Activated naive CD8-positive, alpha-beta T cell treated with anti-CD3 and anti-CD28 coated beads, Interleukin-2, amount 10 ng/mL, durations not matched to agents 7 days and 5 days (primary cell): ENCODE measurements around the gene ZNF337. TPM values are rescaled to one million over a fixed set of nuclear protein-coding genes. Genes with fewer than 3 reads are reported as not detected.
A peak's percentile ranks its signal among the peaks of the same experiment; 100 is the strongest.

ENCODE experiments used
- ATAC-seq: fragments of 150-1000 bp; cut with Tn5 transposase; one replicate; pipeline ENCODE4 v1.10.0; 2021; ENCODE audit warnings: low read depth, moderate library complexity
- POLR2A ChIA-PET: fragments of 350-600 bp; sonication (Branson Sonifier 250); formaldehyde crosslinking; loops from one replicate; lab custom pipeline; 2021; ENCODE audit warnings: antibody characterized with exemption; lab: Charles Lee
- DNase-seq: peaks from one replicate; pipeline ENCODE4 v3.0.0; 2021
- H3K27ac Mint-ChIP-seq: one replicate; pipeline ENCODE4 v1.8.0; 2022; ENCODE audit warnings: mild to moderate bottlenecking, mixed read lengths
- H3K27me3 Mint-ChIP-seq: one replicate; pipeline ENCODE4 v1.8.0; 2022; ENCODE audit warnings: mild to moderate bottlenecking, moderate library complexity, mixed read lengths
- H3K36me3 Mint-ChIP-seq: one replicate; pipeline ENCODE4 v1.8.0; 2021; ENCODE audit warnings: mild to moderate bottlenecking, mixed read lengths
- H3K4me1 Mint-ChIP-seq: one replicate; pipeline ENCODE4 v1.8.0; 2021; ENCODE audit warnings: mixed read lengths
- H3K4me3 Mint-ChIP-seq: one replicate; pipeline ENCODE4 v1.8.0; 2022; ENCODE audit warnings: mild to moderate bottlenecking, moderate library complexity, mixed read lengths
- H3K9me3 Mint-ChIP-seq: one replicate; pipeline ENCODE4 v1.8.0; 2021; ENCODE audit warnings: mixed read lengths
- total RNA-seq, 2 experiments: library from RNA; stranded (reverse); gene quantifications; one replicate each; pipeline ENCODE4 v1.2.3, GENCODE V29; 2021

ZNF337 gene
- 10 to 100 TPM; 25.3 to 26.6 TPM for total RNA-seq

DNA sequence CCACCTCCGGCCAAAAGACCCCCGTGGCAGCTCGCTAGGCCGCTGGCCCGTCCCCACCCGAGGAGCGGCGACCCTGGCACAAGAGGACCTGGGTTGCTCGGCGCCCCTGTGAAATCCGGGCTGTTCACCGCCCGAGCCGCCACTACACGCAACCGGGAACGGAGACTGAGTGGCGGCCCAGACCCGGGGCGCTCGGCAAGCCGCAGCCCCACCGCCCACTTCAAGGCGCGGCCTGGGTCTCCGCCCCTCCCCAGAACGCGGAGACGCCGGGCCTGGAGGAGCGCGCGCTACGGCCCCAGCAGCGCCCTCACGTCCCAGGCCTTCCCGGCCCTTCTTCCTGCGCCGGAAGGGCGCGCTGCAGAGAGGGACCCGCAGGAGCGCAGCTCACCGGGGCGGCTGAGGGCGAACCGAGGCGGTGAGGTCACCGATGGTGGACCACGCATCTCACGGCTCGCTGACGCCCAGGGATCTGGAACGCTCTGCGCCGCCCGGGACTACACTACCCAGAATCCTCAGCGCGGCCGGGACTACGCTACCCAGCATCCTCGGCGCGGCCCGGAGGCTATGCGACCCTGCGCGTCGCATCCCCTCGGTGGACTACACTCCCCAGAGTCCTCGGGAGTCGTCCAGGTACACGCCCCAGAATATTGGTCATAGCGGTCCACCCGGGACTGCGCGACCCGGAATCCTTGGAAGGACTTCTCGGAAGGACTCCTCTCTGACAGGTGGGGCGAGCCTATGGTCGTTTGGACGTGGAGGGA is at the start of gene ZNF337:
Gene ZNF337 (minus strand): TSS at position 483 of the 761 bp plus-strand sequence. CDS start 10,436 bp downstream, outside the sequence.
- peaks cover 8% of the 10 kb centered on the region for H3K9me3 Mint-ChIP-seq
- POLR2A ChIA-PET = no interaction called here
- DNase-seq (peak; percentile 95), ATAC-seq (peak; percentile 97)
- H3K4me1 Mint-ChIP-seq = peaks cover 30% of the 10 kb centered on the region
- peak within 1 kb of the TSS; percentile 85 for H3K27ac Mint-ChIP-seq
- peaks cover 31% of the 10 kb centered on the region for H3K36me3 Mint-ChIP-seq
- no peaks in the 10 kb centered on the region for H3K27me3 Mint-ChIP-seq
- H3K4me3 Mint-ChIP-seq = peak within 1 kb of the TSS; percentile 93

DNA sequence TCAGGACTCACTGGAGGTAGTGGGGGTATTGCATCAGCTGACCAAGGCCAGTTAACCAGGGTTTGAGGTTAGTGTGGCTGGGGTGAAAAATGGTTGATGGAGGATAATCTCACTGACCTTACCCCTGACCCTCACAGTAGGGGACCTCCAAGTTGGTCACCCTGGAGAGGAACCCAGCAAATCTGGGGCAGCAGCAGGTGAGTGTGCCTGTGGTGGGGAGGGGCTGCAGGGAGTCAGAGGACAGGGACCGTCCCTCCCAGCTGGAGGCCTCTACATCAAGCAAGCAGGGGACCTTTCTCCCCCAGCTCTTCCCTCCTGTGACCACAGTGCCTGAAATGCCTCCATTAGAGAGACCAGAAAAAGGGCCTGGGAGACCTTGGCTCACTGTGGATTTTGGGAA is 49.1 kb upstream of the ZNF337 start:
- POLR2A ChIA-PET = no interaction called here
- no peak overlapping the region for H3K4me3 Mint-ChIP-seq
- no peak for ATAC-seq
- H3K27ac Mint-ChIP-seq = no peak overlapping the region
- H3K36me3 Mint-ChIP-seq = no peaks in the 10 kb centered on the region
- peaks cover 5% of the 10 kb centered on the region for H3K4me1 Mint-ChIP-seq
- no peak for DNase-seq
- peaks cover 4% of the 10 kb centered on the region for H3K9me3 Mint-ChIP-seq
- H3K27me3 Mint-ChIP-seq = no peaks in the 10 kb centered on the region

DNA sequence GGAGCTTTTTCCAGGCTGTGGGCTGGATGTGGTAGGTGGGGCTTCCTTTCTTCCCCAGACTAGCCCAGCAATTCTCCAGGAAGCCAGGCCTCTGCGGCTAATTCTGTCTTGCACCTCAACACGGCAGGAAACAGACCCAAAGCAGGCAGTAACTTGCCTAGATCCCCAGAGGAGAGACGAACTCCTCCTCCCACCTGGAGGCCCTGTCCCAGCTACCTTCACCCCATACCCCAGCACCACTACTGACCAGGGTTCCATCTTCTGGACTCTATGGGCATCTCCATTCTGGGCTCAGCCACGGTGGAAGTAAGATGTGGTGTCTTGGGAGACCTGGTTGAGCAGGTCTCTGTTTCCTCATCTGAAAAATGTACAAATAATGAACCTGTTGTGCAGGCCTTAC is 48.4 kb upstream of the ZNF337 start:
- Mint-ChIP-seq H3K36me3 (peaks cover 3% of the 10 kb centered on the region), H3K4me1 (peaks cover 9% of the 10 kb centered on the region), H3K4me3 (no peak overlapping the region), H3K27me3 (no peaks in the 10 kb centered on the region), H3K27ac (no peak overlapping the region), H3K9me3 (peaks cover 4% of the 10 kb centered on the region)
- no peak for DNase-seq
- POLR2A ChIA-PET = no interaction called here
- no peak for ATAC-seq

DNA sequence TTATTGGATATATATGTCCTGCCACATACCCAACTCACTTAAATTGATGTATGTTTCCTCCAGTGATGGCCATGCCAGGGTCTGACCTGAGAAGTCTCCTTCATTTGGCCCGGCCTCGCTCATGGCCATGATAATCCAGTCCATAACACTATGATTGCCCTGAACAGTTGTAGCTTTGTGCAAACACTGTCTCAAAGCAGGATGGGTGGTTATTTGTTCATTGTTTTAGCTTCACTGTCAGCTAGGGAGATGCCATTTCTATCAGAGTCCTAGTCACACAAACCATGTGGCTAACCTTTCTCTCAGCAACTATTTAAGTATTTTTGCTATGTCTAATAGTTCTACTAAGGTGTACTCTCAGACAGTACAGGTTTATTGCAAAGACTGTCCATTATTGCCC is 47.6 kb upstream of the ZNF337 start:
- H3K4me1 Mint-ChIP-seq = peaks cover 16% of the 10 kb centered on the region
- no peak for DNase-seq
- POLR2A ChIA-PET = no interaction called here

DNA sequence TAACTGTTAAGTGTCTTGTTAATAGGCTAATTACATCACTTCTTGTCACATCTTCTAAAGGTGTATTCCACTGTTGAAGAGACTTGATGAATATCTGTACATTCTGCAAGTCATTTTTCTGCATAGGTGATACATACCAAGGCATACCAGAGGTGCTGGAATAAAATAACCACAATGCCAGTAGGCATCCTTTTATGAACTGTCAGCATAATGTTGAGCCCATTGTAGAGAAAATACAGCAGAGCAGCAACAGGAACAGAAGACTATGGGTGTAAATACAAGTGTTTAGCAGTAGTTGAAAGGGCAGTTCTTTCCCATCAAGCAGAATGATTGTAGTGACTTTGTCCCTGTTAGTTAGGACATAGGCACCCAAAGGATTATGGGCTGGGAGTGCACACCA is 44.4 kb upstream of the ZNF337 start:
- no peak for DNase-seq
- H3K9me3 Mint-ChIP-seq = peaks cover 8% of the 10 kb centered on the region
- POLR2A ChIA-PET = no interaction called here
- H3K4me1 Mint-ChIP-seq = peaks cover 21% of the 10 kb centered on the region
- H3K4me3 Mint-ChIP-seq = no peak overlapping the region
- H3K27ac Mint-ChIP-seq = no peak overlapping the region
- no peak for ATAC-seq
- H3K36me3 Mint-ChIP-seq = peaks cover 4% of the 10 kb centered on the region
- no peaks in the 10 kb centered on the region for H3K27me3 Mint-ChIP-seq

More for the DNA sequence above, 47.6 kb upstream of the ZNF337 start:
- Mint-ChIP-seq H3K27me3 (no peaks in the 10 kb centered on the region), H3K27ac (no peak overlapping the region), H3K36me3 (peaks cover 4% of the 10 kb centered on the region), H3K9me3 (peaks cover 4% of the 10 kb centered on the region), H3K4me3 (no peak overlapping the region)
- ATAC-seq = no peak

DNA sequence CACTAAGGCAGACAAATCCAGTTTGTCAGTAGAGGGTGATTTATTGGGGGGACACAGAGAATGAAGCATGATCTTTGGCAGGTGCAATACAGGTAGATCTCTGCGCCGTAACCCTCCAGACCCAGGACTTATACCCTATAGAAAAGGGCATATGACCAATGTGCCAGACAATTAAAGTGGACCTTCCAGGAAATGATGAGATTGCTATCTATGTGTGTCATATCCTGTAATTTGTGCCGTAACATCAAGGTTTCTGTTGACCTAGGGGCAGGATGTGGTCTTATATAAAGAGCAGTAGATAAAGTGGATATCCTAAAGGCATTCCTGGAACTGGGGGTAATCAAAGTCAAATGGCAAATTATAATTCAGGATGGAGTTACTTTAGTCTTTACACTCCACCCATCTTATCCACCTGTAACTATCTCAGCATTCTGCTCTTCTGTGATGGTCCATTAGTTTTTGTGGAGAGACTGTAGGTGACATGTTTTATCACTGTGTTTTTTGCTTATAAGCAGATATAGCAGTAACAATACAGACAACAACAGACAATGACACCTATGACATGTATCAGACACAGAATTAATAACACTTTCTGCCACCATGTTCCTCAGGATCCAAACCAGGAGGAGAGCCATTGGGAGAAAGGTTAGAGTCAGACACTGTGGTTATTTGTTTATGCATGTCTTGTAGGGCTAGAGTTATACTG is 43.1 kb upstream of the ZNF337 start:
- DNase-seq = no peak
- POLR2A ChIA-PET = no interaction called here
- H3K4me3 Mint-ChIP-seq = peak overlapping the region; percentile 46
- H3K27me3 Mint-ChIP-seq = no peaks in the 10 kb centered on the region
- peak overlapping the region; percentile 64 for H3K27ac Mint-ChIP-seq
- peaks cover 6% of the 10 kb centered on the region for H3K36me3 Mint-ChIP-seq
- H3K9me3 Mint-ChIP-seq = peaks cover 8% of the 10 kb centered on the region
- ATAC-seq = peak; percentile 85
- peaks cover 18% of the 10 kb centered on the region for H3K4me1 Mint-ChIP-seq

DNA sequence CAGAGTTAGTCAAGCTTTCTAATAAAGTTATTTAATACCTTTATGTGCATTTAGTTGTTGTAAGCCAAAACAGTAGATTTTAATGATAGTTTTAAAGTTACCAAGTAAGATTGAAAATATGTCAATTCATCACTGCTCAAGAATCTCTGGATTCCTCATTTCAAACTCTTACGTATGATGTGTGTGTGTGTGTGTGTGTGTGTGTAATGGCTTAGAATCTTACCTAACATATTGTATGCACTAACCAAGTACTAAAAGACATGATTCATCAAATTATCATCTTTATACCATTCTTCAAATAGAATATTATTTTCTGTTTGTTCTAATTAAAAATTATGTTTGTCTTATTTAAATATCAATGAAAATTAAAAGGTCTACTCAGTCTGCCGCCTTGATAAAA is 41.5 kb upstream of the ZNF337 start:
- Mint-ChIP-seq H3K27me3 (no peaks in the 10 kb centered on the region), H3K9me3 (peaks cover 3% of the 10 kb centered on the region), H3K27ac (no peak overlapping the region), H3K4me1 (peaks cover 18% of the 10 kb centered on the region), H3K4me3 (no peak overlapping the region), H3K36me3 (peaks cover 7% of the 10 kb centered on the region)
- DNase-seq (no peak), ATAC-seq (no peak)
- POLR2A ChIA-PET = no interaction called here

DNA sequence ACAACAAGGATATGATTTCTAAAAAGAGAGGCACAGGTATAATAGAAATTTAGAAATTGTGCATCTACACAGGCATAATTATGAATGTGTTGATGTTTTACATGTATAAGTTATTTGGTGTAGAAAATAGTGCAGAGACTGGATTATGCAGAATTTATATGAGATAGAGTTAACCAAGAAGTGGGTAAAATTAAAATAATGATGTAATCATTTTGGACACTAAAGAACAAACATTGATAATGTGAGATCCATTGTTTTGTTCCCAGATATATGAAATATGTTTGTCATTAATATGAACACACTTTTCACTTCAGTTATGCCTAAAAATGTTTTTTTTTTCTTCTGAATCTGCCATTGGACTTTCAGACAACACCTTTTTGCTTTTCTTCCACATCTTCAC is 37.2 kb upstream of the ZNF337 start:
- no peak for DNase-seq
- POLR2A ChIA-PET = no interaction called here
- Mint-ChIP-seq H3K27ac (no peak overlapping the region), H3K4me1 (peaks cover under 1% of the 10 kb centered on the region), H3K9me3 (peaks cover under 1% of the 10 kb centered on the region), H3K4me3 (no peak overlapping the region), H3K36me3 (peaks cover 4% of the 10 kb centered on the region), H3K27me3 (no peaks in the 10 kb centered on the region)
- no peak for ATAC-seq

DNA sequence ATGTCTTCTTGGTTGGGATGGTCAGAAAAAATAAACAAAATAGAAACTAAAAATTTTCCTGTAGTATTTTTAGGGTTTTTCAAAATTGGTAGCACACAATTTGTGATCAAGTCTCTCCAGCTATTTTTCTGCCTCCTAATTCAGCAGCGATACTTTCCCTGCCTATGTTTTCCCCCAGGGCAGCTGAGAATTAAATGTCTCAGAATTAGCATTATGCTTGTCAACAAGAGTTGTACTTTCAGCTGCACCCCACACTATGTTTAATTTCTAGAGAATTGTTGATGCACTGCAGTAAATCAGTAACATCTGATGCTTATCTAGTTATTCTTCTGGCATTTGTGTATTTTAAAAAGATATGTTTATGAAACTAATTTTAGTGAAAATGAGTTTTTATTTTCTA is 34.2 kb upstream of the ZNF337 start:
- DNase-seq = no peak
- H3K27ac Mint-ChIP-seq = no peak overlapping the region
- H3K4me3 Mint-ChIP-seq = no peak overlapping the region
- H3K27me3 Mint-ChIP-seq = no peaks in the 10 kb centered on the region
- POLR2A ChIA-PET = no interaction called here
- peaks cover 2% of the 10 kb centered on the region for H3K4me1 Mint-ChIP-seq
- no peak for ATAC-seq
- peaks cover 21% of the 10 kb centered on the region for H3K36me3 Mint-ChIP-seq
- H3K9me3 Mint-ChIP-seq = peaks cover 13% of the 10 kb centered on the region

DNA sequence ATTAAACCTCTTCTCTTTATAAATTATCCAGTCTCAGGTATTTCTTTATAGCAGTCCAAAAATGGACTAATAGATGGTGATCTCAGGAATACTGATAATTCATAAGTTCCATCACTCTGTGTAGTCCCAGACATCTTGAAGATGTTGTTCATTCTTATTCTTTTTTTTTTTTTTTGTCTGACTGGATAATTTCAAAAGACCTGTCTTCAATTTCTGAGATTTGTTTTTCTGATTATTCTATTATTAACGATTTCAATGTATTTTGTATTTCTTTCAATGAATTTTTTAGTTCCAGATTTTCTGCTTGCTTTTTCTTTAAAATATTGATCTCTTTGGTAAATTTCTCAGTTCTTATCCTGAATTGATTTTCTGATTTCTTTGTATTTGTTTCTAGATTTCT is 29.7 kb upstream of the ZNF337 start:
- H3K4me3 Mint-ChIP-seq = no peak overlapping the region

DNA sequence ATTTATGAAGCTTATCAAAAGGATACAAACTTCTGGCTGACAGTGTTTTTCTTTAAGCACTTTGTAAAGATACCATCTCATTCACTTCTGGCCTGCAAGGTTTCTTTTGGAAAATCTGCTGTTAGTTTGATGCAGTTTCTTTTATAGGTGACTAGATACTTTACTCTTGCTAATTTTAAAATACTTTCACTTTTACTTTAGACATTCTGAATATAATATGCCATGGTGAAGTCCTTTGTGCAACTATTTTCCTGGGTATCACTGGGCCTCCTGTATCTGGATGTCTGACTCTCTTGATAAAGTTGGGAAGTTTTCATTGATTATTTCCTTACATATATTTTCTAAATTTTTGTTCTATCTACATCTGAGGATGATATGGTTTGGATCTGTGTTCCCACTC is 29.0 kb upstream of the ZNF337 start:
- peak overlapping the region; percentile 69 for H3K27ac Mint-ChIP-seq
- H3K4me3 Mint-ChIP-seq = peak overlapping the region; percentile 59
- H3K27me3 Mint-ChIP-seq = no peaks in the 10 kb centered on the region
- DNase-seq (no peak), ATAC-seq (peak; percentile 54)
- peaks cover 5% of the 10 kb centered on the region for H3K4me1 Mint-ChIP-seq
- peaks cover 29% of the 10 kb centered on the region for H3K9me3 Mint-ChIP-seq
- POLR2A ChIA-PET = no interaction called here
- peaks cover 48% of the 10 kb centered on the region for H3K36me3 Mint-ChIP-seq

More for the DNA sequence above, 29.7 kb upstream of the ZNF337 start:
- Mint-ChIP-seq H3K27me3 (no peaks in the 10 kb centered on the region), H3K9me3 (peaks cover 29% of the 10 kb centered on the region), H3K4me1 (peaks cover 5% of the 10 kb centered on the region), H3K27ac (no peak overlapping the region), H3K36me3 (peaks cover 44% of the 10 kb centered on the region)
- ATAC-seq = no peak
- no peak for DNase-seq
- POLR2A ChIA-PET = no interaction called here

DNA sequence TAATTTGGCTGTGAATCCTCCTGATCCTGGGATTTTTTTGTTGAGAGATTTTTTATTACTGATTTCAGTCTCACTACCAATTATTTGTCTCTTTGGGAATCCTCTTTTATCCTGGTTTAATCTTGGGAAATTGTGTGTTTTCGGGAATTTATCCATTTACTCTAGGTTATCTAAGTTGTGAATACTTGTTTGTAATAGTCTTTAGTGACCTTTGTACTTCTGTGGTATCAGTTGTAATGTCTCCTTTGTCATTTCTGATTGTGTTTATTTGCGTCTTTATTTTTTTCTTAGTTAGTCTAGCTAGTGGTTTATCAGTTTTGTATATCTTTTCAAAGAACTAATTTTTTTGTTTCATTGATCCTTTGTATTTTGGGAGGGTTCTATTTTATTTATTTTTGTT is 27.3 kb upstream of the ZNF337 start:
- DNase-seq (no peak), ATAC-seq (no peak)
- Mint-ChIP-seq H3K27me3 (no peaks in the 10 kb centered on the region), H3K4me3 (no peak overlapping the region), H3K27ac (no peak overlapping the region), H3K36me3 (peaks cover 50% of the 10 kb centered on the region), H3K4me1 (peaks cover 12% of the 10 kb centered on the region), H3K9me3 (peaks cover 29% of the 10 kb centered on the region)
- POLR2A ChIA-PET = no interaction called here

DNA sequence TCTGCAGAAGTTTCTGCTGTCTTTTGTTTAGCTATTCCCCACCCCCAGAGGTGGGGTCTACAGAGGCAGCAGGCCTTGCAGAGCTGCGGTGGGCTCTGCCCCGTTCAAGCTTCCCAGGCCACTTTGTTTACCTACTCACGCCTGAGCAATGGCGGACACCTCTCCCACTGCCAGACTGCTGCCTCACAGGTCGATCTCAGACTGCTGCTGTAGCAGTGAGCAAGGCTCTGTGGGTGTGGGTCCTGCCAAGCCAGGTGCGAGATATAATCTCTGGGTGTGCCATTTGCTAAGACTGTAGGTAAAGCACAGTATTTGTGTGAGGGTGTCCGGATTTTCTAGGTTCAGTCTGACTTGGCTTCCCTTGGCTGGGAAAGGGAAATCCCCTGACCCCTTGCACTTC is 23.6 kb upstream of the ZNF337 start:
- POLR2A ChIA-PET = no interaction called here
- Mint-ChIP-seq H3K9me3 (peaks cover 24% of the 10 kb centered on the region), H3K27ac (no peak overlapping the region), H3K4me1 (peaks cover 10% of the 10 kb centered on the region), H3K36me3 (peaks cover 39% of the 10 kb centered on the region), H3K4me3 (no peak overlapping the region), H3K27me3 (no peaks in the 10 kb centered on the region)
- ATAC-seq (no peak), DNase-seq (peak; percentile 25)
